Measurements from ENCODE around the gene MYH10.

Gene MYH10

DNA sequence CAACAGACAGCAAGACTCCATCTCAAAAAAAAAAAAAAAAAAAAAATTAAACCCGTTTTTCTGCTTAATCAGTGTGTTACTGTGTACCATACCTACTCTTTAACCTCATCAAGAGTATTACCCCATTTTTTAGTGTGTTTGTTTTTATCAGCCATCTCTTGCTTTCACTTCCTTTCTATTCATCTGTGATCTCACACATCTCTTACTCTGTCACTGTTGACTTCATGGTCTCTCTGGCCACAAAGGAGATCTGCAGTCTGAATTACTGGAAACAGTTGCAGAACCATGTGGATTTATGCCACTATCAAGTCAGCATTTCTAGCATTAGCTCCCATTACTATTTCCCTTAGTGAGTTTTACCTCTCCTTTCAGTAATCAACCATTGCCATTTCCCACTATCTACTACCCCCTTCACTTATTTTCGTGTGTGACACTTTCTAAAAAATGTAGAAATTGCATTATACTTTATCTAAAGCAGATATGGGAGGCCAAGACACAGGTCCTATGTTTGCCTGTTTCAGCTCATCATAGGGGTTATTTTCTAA lies 174.8 kb downstream of the MYH10 start:
- TF ChIP-seq ZFP30 (CRISPR knock-in tag; IDR thresholded peaks at IDR 0.05): no peak
- no peak for TF ChIP-seq ARNTL (CRISPR knock-in tag; IDR thresholded peaks at IDR 0.05; ENCODE audit: borderline replicate concordance, low read depth)
- no peak for TF ChIP-seq GLIS3 (CRISPR knock-in tag; IDR thresholded peaks at IDR 0.05)
- TF ChIP-seq, protein P1, sequence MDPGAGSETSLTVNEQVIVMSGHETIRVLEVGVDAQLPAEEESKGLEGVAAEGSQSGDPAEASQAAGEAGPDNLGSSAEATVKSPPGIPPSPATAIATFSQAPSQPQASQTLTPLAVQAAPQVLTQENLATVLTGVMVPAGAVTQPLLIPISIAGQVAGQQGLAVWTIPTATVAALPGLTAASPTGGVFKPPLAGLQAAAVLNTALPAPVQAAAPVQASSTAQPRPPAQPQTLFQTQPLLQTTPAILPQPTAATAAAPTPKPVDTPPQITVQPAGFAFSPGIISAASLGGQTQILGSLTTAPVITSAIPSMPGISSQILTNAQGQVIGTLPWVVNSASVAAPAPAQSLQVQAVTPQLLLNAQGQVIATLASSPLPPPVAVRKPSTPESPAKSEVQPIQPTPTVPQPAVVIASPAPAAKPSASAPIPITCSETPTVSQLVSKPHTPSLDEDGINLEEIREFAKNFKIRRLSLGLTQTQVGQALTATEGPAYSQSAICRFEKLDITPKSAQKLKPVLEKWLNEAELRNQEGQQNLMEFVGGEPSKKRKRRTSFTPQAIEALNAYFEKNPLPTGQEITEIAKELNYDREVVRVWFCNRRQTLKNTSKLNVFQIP (CRISPR knock-in tag; IDR thresholded peaks at IDR 0.05; ENCODE audit: borderline replicate concordance, low read depth): no peak
- TF ChIP-seq RARB (CRISPR knock-in tag; IDR thresholded peaks at IDR 0.05): no peak
- ATAC-seq: no peak

DNA sequence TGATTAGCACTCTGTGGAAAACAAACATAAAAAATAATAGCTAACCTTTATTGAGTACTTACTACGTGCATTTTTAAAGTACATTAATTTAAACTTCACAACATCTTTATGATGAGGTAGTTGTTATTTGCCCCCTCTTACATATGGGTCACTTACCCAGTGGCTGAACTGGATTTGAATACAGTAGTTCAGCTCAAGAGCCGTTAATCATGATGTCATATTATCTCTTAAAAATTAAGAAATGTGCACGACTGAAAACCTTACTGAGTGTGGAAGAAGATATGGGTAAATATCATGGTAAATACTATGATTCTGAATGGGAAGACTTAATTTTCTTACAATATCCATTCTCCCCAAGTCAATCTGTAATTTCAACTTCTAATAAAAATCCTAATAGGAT lies 177.2 kb downstream of the MYH10 start:
- TF ChIP-seq ZFP30 (CRISPR knock-in tag; IDR thresholded peaks at IDR 0.05) (no peak), BACH2 (CRISPR knock-in tag; IDR thresholded peaks at IDR 0.05; ENCODE audit: borderline replicate concordance) (no peak), GLIS3 (CRISPR knock-in tag; IDR thresholded peaks at IDR 0.05) (no peak)
- TF ChIP-seq, protein P2, sequence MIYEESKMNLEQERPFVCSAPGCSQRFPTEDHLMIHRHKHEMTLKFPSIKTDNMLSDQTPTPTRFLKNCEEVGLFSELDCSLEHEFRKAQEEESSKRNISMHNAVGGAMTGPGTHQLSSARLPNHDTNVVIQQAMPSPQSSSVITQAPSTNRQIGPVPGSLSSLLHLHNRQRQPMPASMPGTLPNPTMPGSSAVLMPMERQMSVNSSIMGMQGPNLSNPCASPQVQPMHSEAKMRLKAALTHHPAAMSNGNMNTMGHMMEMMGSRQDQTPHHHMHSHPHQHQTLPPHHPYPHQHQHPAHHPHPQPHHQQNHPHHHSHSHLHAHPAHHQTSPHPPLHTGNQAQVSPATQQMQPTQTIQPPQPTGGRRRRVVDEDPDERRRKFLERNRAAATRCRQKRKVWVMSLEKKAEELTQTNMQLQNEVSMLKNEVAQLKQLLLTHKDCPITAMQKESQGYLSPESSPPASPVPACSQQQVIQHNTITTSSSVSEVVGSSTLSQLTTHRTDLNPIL (CRISPR knock-in tag; IDR thresholded peaks at IDR 0.05; ENCODE audit: low read depth): no peak
- ATAC-seq: no peak

DNA sequence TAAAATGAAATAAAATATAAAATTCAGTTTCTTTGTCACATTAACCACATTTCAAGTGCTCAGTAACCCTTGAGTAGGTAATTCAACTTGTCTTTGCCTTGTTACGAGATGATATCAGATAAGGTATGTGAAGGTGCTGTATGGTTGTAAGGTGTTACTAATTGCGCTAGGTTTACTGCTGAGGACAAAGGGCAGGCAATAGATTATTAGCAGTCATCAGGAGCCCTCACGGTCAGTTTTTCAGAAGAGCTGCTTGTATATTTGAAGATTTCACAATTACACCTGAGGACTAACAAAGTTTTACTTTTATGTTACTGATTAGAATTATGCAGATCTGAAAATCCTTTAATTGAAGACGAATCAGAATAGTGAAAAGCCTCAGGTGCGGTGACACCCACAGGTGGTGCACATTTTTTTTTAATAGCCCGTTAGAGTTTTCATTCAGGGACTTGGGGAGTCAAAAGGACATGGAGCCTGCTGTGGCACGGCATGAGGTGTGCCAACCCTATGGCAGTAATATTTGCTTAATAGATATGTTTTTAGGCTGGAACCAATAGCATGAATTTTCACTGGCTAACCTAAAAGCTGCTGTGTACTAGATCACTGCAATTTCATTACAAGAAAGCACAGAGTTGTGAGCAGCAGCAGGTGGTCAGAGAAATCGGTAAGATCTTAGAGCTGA lies 178.5 kb downstream of the MYH10 start:
- ATAC-seq: no peak
- no peak for TF ChIP-seq ZC3H10 (CRISPR knock-in tag; IDR thresholded peaks at IDR 0.05)

DNA sequence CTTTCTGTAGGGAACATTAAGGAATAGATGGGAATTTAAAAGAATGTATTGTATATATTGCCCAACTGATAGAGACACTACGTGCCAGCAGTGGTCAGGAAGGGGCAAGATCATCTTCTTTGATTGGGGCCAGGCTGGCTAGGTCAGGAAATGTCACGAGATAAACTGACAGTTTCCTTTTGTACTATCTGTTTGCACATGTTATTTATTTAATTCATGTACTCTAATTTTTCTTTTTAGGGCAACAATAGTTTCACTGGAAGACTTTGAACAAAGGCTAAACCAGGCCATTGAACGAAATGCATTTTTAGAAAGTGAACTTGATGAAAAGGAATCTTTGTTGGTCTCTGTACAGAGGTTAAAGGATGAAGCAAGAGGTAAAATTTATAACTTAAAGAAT lies 182.2 kb downstream of the MYH10 start:
- no peak for TF ChIP-seq ZFP30 (CRISPR knock-in tag; IDR thresholded peaks at IDR 0.05)
- TF ChIP-seq, protein P3, sequence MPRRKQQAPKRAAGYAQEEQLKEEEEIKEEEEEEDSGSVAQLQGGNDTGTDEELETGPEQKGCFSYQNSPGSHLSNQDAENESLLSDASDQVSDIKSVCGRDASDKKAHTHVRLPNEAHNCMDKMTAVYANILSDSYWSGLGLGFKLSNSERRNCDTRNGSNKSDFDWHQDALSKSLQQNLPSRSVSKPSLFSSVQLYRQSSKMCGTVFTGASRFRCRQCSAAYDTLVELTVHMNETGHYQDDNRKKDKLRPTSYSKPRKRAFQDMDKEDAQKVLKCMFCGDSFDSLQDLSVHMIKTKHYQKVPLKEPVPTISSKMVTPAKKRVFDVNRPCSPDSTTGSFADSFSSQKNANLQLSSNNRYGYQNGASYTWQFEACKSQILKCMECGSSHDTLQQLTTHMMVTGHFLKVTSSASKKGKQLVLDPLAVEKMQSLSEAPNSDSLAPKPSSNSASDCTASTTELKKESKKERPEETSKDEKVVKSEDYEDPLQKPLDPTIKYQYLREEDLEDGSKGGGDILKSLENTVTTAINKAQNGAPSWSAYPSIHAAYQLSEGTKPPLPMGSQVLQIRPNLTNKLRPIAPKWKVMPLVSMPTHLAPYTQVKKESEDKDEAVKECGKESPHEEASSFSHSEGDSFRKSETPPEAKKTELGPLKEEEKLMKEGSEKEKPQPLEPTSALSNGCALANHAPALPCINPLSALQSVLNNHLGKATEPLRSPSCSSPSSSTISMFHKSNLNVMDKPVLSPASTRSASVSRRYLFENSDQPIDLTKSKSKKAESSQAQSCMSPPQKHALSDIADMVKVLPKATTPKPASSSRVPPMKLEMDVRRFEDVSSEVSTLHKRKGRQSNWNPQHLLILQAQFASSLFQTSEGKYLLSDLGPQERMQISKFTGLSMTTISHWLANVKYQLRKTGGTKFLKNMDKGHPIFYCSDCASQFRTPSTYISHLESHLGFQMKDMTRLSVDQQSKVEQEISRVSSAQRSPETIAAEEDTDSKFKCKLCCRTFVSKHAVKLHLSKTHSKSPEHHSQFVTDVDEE (CRISPR knock-in tag; IDR thresholded peaks at IDR 0.05): no peak
- TF ChIP-seq ISL1 (CRISPR knock-in tag; IDR thresholded peaks at IDR 0.05): no peak
- TF ChIP-seq RARB (CRISPR knock-in tag; IDR thresholded peaks at IDR 0.05): no peak
- TF ChIP-seq CSDC2 (CRISPR knock-in tag; IDR thresholded peaks at IDR 0.05): no peak
- TF ChIP-seq TOX (CRISPR knock-in tag; IDR thresholded peaks at IDR 0.05; ENCODE audit: borderline replicate concordance): no peak
- TF ChIP-seq BACH2 (CRISPR knock-in tag; IDR thresholded peaks at IDR 0.05; ENCODE audit: borderline replicate concordance): no peak
- no peak for TF ChIP-seq ZNF8 (CRISPR knock-in tag; IDR thresholded peaks at IDR 0.05)
- no peak for TF ChIP-seq ZNF565 (CRISPR knock-in tag; conservative IDR thresholded peaks at IDR 0.05; ENCODE audit: low read depth)
- no peak for TF ChIP-seq OSR1 (CRISPR knock-in tag; IDR thresholded peaks at IDR 0.05)
- TF ChIP-seq ARNTL (CRISPR knock-in tag; IDR thresholded peaks at IDR 0.05; ENCODE audit: borderline replicate concordance, low read depth): no peak
- TF ChIP-seq, protein P4, sequence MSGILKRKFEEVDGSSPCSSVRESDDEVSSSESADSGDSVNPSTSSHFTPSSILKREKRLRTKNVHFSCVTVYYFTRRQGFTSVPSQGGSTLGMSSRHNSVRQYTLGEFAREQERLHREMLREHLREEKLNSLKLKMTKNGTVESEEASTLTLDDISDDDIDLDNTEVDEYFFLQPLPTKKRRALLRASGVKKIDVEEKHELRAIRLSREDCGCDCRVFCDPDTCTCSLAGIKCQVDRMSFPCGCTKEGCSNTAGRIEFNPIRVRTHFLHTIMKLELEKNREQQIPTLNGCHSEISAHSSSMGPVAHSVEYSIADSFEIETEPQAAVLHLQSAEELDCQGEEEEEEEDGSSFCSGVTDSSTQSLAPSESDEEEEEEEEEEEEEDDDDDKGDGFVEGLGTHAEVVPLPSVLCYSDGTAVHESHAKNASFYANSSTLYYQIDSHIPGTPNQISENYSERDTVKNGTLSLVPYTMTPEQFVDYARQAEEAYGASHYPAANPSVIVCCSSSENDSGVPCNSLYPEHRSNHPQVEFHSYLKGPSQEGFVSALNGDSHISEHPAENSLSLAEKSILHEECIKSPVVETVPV (CRISPR knock-in tag; IDR thresholded peaks at IDR 0.05): no peak
- TF ChIP-seq ZFP3 (CRISPR knock-in tag; IDR thresholded peaks at IDR 0.05): no peak
- TF ChIP-seq SNAI2 (CRISPR knock-in tag; IDR thresholded peaks at IDR 0.05): no peak
- TF ChIP-seq, protein P1 (CRISPR knock-in tag; IDR thresholded peaks at IDR 0.05; ENCODE audit: borderline replicate concordance, low read depth): no peak
- TF ChIP-seq, protein P2 (CRISPR knock-in tag; IDR thresholded peaks at IDR 0.05; ENCODE audit: low read depth): no peak
- TF ChIP-seq TCF4 (CRISPR knock-in tag; IDR thresholded peaks at IDR 0.05; ENCODE audit: borderline replicate concordance): no peak
- TF ChIP-seq, protein P5, sequence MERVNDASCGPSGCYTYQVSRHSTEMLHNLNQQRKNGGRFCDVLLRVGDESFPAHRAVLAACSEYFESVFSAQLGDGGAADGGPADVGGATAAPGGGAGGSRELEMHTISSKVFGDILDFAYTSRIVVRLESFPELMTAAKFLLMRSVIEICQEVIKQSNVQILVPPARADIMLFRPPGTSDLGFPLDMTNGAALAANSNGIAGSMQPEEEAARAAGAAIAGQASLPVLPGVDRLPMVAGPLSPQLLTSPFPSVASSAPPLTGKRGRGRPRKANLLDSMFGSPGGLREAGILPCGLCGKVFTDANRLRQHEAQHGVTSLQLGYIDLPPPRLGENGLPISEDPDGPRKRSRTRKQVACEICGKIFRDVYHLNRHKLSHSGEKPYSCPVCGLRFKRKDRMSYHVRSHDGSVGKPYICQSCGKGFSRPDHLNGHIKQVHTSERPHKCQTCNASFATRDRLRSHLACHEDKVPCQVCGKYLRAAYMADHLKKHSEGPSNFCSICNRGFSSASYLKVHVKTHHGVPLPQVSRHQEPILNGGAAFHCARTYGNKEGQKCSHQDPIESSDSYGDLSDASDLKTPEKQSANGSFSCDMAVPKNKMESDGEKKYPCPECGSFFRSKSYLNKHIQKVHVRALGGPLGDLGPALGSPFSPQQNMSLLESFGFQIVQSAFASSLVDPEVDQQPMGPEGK (CRISPR knock-in tag; IDR thresholded peaks at IDR 0.05; ENCODE audit: borderline replicate concordance): no peak
- TF ChIP-seq GLIS3 (CRISPR knock-in tag; IDR thresholded peaks at IDR 0.05): no peak
- TF ChIP-seq ZC3H10 (CRISPR knock-in tag; IDR thresholded peaks at IDR 0.05): no peak
- no peak for ATAC-seq
